Adrenal gland (tissue), 12 donors: ENCODE measurements around the gene AMBP. TPM values are rescaled to one million over a fixed set of nuclear protein-coding genes. Genes with fewer than 3 reads are reported as not detected.

ENCODE experiments used
- DNase-seq, 7 donors: peaks; one replicate each; pipeline ENCODE4 v3.0.0-alpha.2; 2019 to 2020
- H3K27ac ChIP-seq, 5 donors: fragments of 200-600 bp; sonication (generic) in 4 of 5; 1 replicate in 3 of 5; 2 replicates in 2 of 5; pipeline versions ENCODE4 v1.5.1 to v1.8.0; 2016 to 2020; ENCODE audit warnings: mild to moderate bottlenecking in 1 of 5
- H3K27me3 ChIP-seq: fragments of 200-600 bp; 2 replicates; pipeline ENCODE4 v1.8.0; 2021
- H3K36me3 ChIP-seq, 2 donors: fragments of 200-600 bp; replicated peaks in 1 of 2; 1 replicate in 1 of 2; 2 replicates in 1 of 2; pipeline versions ENCODE4 v1.5.1 to v1.8.0; 2018 to 2022
- H3K4me1 ChIP-seq, 2 donors: fragments of 200-600 bp; replicated peaks in 1 of 2; 1 replicate in 1 of 2; 2 replicates in 1 of 2; pipeline versions ENCODE4 v1.5.1 to v1.8.0; 2018 to 2021
- H3K4me3 ChIP-seq, 4 donors: fragments of 200-600 bp; sonication (generic) in 3 of 4; one replicate each; pipeline ENCODE4 v1.5.1; 2016 to 2018
- H3K9me3 ChIP-seq, 3 donors: fragments of 200-600 bp; sonication (generic) in 1 of 3; replicated peaks in 1 of 3; 1 replicate in 2 of 3; 2 replicates in 1 of 3; pipeline versions ENCODE4 v1.5.1 to v1.8.0; 2016 to 2021
- POLR2A ChIP-seq, 2 donors: fragments of 450-650 bp; IDR thresholded peaks; one replicate each; pipeline ENCODE4 v1.6.1; 2017; ENCODE audit warnings: antibody characterized with exemption in 2 of 2, mild to moderate bottlenecking in 2 of 2, moderate library complexity in 1 of 2
- WGBS, 4 donors: extraction: QIAGEN DNeasy Blood & Tissue Kit in 2 of 4; methylation state at CpG; one replicate each; pipeline versions ENCODE4 v1.1.5 to v1.1.7; 2013 to 2017; 5-methylcytosine and 5-hydroxymethylcytosine counted together
- intact Hi-C, 2 donors: fragments of 100-400 bp; cut with DNase I; formaldehyde crosslinking; loops; one replicate each; pipeline versions ENCODE4 v1.14.1 to v1.15.0; 2022 to 2023
- polyA plus RNA-seq, 3 donors: library from polyadenylated mRNA; stranded (reverse); fragments of 200-250 nt in 2 of 3; fragments of 350-450 nt in 1 of 3; fragmentation: Illumina TruSeq in 1 of 3; extraction: RNeasy Lipid Tissue Mini Kit (QIAGEN cat#74804) in 1 of 3; gene quantifications; one replicate each; pipeline ENCODE4 v1.2.3, GENCODE V29; 2013 to 2014
- total RNA-seq, 9 donors: library from RNA; depleted of rRNA in 4 of 9; stranded (reverse); fragments of >200 nt in 4 of 9; fragments of 120-200 nt in 1 of 9; fragmentation: NEBNext Ultra II Directional in 1 of 9; extraction: Animal tissue kit (Norgen Biotek cat#: 25700) in 1 of 9; gene quantifications; one replicate each; pipeline versions ENCODE4 v1.1.0 to v1.2.4, GENCODE V29; 2013 to 2023
- TF ChIP-seq, protein P1 (sequence below), 6 experiments: fragments of 450-650 bp in 4 of 6; fragments of 200-600 bp in 2 of 6; sonication (generic) in 1 of 6; IDR thresholded peaks; 1 replicate in 5 of 6; 2 replicates in 1 of 6; pipeline versions ENCODE4 v1.5.1 to v1.8.0; 2016 to 2021; ENCODE audit warnings: antibody characterized with exemption in 6 of 6, mild to moderate bottlenecking in 2 of 6, moderate library complexity in 1 of 6
- donor health status: healthy with polysubstance abuse.
- donor health status: Bipolar disorder and iron deficiency.
- donor health status: DM: yes; HTN: yes; CAD: no.
- donor health status: DM: no; HTN: no; CAD: no.
- donor health status: DM: no; HTN: no; CAD: no.
- donor health status: DM: yes; HTN: yes; CAD: no.

Gene AMBP
- total and polyA plus RNA-seq, 12 donors = 0.17 to 2.8 (median 0.44) TPM; not detected in 5

DNA sequence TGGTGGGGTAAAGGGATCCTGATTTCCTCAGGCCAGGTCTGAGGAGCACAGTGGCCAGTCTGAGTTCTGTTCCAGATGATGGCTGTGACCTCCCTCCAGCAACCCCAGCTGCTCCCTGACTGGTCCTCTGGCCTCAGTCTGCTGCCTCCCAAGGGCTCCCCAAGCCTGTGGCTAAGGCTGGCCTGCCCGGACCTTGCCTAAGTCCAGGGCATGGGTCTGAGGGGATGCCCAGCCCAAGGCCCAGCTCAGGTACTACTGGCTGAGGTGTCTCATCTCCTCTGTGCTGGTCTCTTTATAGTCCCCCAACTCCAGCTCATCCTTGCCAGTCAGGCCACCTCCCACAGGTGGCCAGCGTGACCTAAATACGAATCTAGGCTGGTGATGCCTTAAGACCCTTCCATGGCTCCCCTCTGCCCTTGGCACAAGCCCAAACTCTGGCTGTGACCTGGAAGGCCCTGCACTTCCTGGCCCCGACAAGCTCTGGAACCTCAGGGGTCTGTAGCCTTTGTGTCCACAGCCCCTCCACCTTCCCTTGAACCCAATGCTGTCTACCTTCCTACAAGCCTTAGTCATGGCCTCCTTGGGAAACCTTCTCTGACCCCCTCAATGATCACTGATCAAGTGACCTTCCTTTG, 11.2 kb upstream of the AMBP start:
- TF ChIP-seq, protein P1, sequence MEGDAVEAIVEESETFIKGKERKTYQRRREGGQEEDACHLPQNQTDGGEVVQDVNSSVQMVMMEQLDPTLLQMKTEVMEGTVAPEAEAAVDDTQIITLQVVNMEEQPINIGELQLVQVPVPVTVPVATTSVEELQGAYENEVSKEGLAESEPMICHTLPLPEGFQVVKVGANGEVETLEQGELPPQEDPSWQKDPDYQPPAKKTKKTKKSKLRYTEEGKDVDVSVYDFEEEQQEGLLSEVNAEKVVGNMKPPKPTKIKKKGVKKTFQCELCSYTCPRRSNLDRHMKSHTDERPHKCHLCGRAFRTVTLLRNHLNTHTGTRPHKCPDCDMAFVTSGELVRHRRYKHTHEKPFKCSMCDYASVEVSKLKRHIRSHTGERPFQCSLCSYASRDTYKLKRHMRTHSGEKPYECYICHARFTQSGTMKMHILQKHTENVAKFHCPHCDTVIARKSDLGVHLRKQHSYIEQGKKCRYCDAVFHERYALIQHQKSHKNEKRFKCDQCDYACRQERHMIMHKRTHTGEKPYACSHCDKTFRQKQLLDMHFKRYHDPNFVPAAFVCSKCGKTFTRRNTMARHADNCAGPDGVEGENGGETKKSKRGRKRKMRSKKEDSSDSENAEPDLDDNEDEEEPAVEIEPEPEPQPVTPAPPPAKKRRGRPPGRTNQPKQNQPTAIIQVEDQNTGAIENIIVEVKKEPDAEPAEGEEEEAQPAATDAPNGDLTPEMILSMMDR (IDR thresholded peaks at IDR 0.05) = no peak
- TF ChIP-seq POLR2A (IDR thresholded peaks at IDR 0.05) = no peak
- 84 to 94% (median 91%) methylated on average over 3 to 4 of the region's 4 CpGs for WGBS, 4 donors
- intact Hi-C loops = loop anchor here (5.0 kb wide), 2 partner anchors 63 to 198 kb away; no protein-coding TSS in a partner anchor

DNA sequence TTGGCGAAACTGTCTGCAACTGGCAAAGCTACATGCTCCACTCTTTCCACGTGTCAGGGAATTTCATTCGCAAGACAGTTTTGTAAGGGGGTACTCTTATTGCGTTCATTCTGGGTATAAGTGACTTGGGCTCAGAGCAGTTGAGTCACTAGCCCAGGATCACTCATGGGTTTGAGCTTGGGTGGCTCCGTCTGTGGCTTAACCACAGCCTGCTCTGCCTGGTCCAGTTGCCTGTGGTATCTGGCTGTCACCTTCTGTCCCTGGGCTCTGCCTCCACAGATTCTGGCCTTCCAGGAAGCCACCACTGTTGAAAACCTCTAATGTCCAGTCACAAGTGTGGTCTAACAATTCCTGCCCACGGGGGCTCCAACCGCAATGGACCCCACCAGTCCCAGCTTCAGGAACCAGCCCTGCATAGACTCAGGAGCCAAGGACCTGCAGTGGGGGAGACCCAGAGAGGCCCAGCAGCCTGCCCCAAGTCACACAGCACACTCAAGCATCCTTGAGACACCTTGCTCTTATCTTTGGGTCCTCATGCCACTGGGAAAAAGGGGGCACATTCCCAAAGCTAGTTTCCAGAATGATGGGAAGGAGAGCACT, 10.6 kb upstream of the AMBP start:
- no peaks in the 10 kb centered on the region for H3K36me3 ChIP-seq
- H3K9me3 ChIP-seq = no peaks in the 10 kb centered on the region
- no peaks in the 10 kb centered on the region for H3K4me1 ChIP-seq
- WGBS, 4 donors = 85 to 94% (median 90%) methylated on average over 7 of the region's 7 CpGs
- TF ChIP-seq POLR2A (IDR thresholded peaks at IDR 0.05) = no peak
- TF ChIP-seq, protein P1 (IDR thresholded peaks at IDR 0.05) = no peak
- no peaks in the 10 kb centered on the region for H3K27me3 ChIP-seq
- no peak for DNase-seq
- intact Hi-C loops = loop anchor here (5.0 kb wide), 2 partner anchors 64 to 199 kb away; no protein-coding TSS in a partner anchor
- no peak overlapping the region for H3K4me3 ChIP-seq
- H3K27ac ChIP-seq = no peak overlapping the region

More for the DNA sequence above, 11.2 kb upstream of the AMBP start:
- no peaks in the 10 kb centered on the region for H3K27me3 ChIP-seq
- H3K4me3 ChIP-seq = no peak overlapping the region
- H3K36me3 ChIP-seq = no peaks in the 10 kb centered on the region
- no peaks in the 10 kb centered on the region for H3K9me3 ChIP-seq
- H3K4me1 ChIP-seq = no peaks in the 10 kb centered on the region
- DNase-seq = peak in 2 of 7 donors; percentile 5 to 6
- H3K27ac ChIP-seq = no peak overlapping the region

DNA sequence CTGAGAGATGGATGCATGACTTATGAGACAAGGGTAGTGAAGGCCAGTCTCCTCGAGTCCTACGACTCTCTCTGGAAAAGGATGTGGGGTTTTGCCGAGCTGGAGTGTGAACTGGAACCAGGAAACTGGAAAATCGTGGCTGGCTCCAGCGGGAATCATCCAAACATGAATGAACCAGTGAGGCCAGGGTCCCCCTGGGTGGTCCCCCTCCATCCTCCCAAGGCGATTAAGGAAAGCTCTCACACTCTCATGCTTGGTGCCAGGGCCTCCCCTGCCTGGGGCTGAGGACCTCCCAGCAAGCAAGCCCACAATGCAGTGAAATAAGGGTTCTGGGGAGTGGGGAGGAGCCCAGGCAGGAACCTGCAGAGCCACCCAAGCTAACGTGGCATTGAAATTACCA, 9.6 kb upstream of the AMBP start:
- H3K4me1 ChIP-seq = no peaks in the 10 kb centered on the region
- H3K27me3 ChIP-seq = no peaks in the 10 kb centered on the region
- no peak for DNase-seq
- H3K4me3 ChIP-seq = no peak overlapping the region
- no peak for TF ChIP-seq POLR2A (IDR thresholded peaks at IDR 0.05)
- TF ChIP-seq, protein P1 (IDR thresholded peaks at IDR 0.05) = no peak
- 68 to 90% (median 78%) methylated on average over 7 of the region's 7 CpGs for WGBS, 4 donors
- H3K27ac ChIP-seq = no peak overlapping the region
- H3K9me3 ChIP-seq = no peaks in the 10 kb centered on the region
- intact Hi-C loops = loop anchor here (5.0 kb wide), 2 partner anchors 65 to 200 kb away; no protein-coding TSS in a partner anchor
- H3K36me3 ChIP-seq = no peaks in the 10 kb centered on the region

DNA sequence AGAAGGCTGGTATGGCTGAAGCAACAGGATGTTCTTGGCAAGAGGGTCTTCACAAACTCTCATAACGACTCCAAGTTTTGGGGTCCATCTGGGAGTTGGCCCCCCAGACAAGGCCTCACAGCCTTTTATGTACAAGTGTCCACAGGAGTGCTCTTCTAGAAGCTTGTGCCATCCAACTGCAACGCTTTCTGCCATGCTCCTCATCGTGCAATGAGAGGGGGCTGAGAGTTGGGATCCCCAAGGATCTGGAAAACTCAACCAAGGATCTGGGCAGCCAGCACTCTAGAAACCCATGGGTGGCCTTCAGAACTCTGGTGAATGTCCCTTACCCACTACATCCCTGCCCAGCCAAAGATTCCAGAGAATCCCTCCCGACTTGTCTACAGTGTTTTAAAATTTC, 8.5 kb upstream of the AMBP start:
- TF ChIP-seq, protein P1 (IDR thresholded peaks at IDR 0.05) = no peak
- TF ChIP-seq POLR2A (IDR thresholded peaks at IDR 0.05) = no peak
- 84 to 92% (median 90%) methylated on average over 4 of the region's 4 CpGs for WGBS, 4 donors
- Histone ChIP-seq H3K27me3 (no peaks in the 10 kb centered on the region), H3K9me3 (no peaks in the 10 kb centered on the region), H3K27ac (no peak overlapping the region), H3K4me3 (no peak overlapping the region), H3K4me1 (no peaks in the 10 kb centered on the region), H3K36me3 (no peaks in the 10 kb centered on the region)
- intact Hi-C loops = loop anchor here (5.0 kb wide), 2 partner anchors 66 to 201 kb away; no protein-coding TSS in a partner anchor
- DNase-seq = no peak
